Muscle of leg (tissue), 11 donors: ENCODE measurements around the gene BCL11B. TPM values are rescaled to one million over a fixed set of nuclear protein-coding genes. Genes with fewer than 3 reads are reported as not detected.
A peak's percentile ranks its signal among the peaks of the same experiment; 100 is the strongest.

Source experiments
- DNase-seq: peaks from one replicate; pipeline ENCODE4 v3.0.0; 2013
- H3K27ac ChIP-seq: one replicate; pipeline ENCODE4 v1.5.1; 2013; ENCODE audit warnings: mild to moderate bottlenecking, low read length, control low read depth
- H3K27me3 ChIP-seq: one replicate; pipeline ENCODE4 v1.6.1; 2013; ENCODE audit warnings: low read length; ENCODE audit not compliant: control insufficient read depth, insufficient read depth
- H3K36me3 ChIP-seq: one replicate; pipeline ENCODE4 v1.6.1; 2013; ENCODE audit warnings: low read length; ENCODE audit not compliant: control insufficient read depth, insufficient read depth
- H3K4me1 ChIP-seq: one replicate; pipeline ENCODE4 v1.6.1; 2013; ENCODE audit warnings: low read length; ENCODE audit not compliant: control insufficient read depth, insufficient read depth
- H3K4me3 ChIP-seq: one replicate; pipeline ENCODE4 v1.5.1; 2013; ENCODE audit warnings: low read length, control low read depth
- H3K9me3 ChIP-seq: replicated peaks from 2 replicates; pipeline ENCODE4 v1.6.1; 2013; ENCODE audit warnings: low read depth, low read length; ENCODE audit not compliant: control insufficient read depth
- WGBS: methylation state at CpG from one replicate; pipeline ENCODE4 v1.1.5; 2013; ENCODE audit warnings: missing lambda C conversion rate; ENCODE audit not compliant: insufficient coverage; 5-methylcytosine and 5-hydroxymethylcytosine counted together
- polyA plus RNA-seq, 8 donors: library from polyadenylated mRNA; unstranded; fragments of 120-200 nt; gene quantifications; one replicate each; pipeline versions ENCODE4 v1.2.1 to v1.2.3, GENCODE V29; 2013; ENCODE audit warnings: inconsistent platforms in 1 of 8, low replicate concordance in 1 of 8; ENCODE audit not compliant: insufficient read length in 8 of 8, insufficient read depth in 1 of 8
- total RNA-seq: library from RNA; stranded (reverse); fragments of 120-200 nt; gene quantifications from one replicate; pipeline ENCODE4 v1.2.4, GENCODE V29; 2013

Gene BCL11B
- total and polyA plus RNA-seq, 9 donors: 0.89 to 6.3 (median 1.4) TPM

DNA sequence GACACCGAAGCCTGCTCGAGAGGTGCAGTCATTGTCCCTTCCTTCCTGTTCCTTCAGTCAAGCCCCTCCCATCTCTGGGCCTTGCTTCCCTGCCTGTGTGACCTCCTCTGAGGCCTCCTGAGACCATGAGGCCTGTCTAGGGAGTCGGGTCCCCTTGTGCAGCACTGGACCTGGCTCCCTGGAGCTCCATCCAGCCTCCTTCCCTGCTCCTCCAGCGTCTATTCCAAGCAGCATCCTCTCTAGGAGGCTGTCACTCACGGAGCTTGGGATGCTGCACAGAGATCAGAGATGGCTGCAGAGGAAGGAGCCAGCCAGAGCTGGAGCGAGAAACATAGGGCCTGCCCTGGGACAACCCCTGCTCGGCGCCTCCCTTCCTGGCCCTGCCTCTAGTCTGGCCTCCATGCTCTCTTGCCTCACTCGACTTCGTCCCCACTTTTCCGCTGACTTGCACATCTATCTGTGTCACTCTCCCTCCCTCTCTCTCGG is 142.7 kb downstream of the BCL11B start:
- H3K9me3 ChIP-seq: no peaks in the 10 kb centered on the region
- no peak overlapping the region for H3K4me3 ChIP-seq
- no peak for DNase-seq
- H3K4me1 ChIP-seq: peaks cover 34% of the 10 kb centered on the region
- no peaks in the 10 kb centered on the region for H3K36me3 ChIP-seq
- no peak overlapping the region for H3K27ac ChIP-seq
- H3K27me3 ChIP-seq: no peaks in the 10 kb centered on the region
- 51% methylated on average over 9 of the region's 12 CpGs for WGBS

DNA sequence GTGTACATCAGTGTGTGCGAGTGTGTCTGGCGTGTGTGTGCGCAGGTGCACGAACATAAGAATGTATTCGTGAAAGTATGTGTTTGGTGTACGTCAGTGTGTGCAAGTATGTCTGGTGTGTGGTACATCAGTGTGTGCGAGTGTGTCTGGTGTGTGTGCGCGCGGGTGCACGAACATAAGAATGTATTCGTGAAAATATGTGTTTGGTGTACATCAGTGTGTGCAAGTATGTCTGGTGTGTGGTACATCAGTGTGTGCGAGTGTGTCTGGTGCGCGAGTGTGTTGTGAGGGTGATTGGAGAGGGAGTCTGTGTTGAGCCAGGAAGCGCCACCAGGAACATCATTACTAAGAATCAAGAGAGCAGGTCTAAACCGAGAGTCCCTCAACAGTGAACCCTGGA is 143.8 kb downstream of the BCL11B start:
- Histone ChIP-seq H3K9me3 (no peaks in the 10 kb centered on the region), H3K4me3 (no peak overlapping the region), H3K27ac (no peak overlapping the region), H3K36me3 (no peaks in the 10 kb centered on the region), H3K4me1 (peaks cover 26% of the 10 kb centered on the region), H3K27me3 (peaks cover 1% of the 10 kb centered on the region)
- 94% methylated on average over 13 of the region's 17 CpGs for WGBS
- DNase-seq: no peak

DNA sequence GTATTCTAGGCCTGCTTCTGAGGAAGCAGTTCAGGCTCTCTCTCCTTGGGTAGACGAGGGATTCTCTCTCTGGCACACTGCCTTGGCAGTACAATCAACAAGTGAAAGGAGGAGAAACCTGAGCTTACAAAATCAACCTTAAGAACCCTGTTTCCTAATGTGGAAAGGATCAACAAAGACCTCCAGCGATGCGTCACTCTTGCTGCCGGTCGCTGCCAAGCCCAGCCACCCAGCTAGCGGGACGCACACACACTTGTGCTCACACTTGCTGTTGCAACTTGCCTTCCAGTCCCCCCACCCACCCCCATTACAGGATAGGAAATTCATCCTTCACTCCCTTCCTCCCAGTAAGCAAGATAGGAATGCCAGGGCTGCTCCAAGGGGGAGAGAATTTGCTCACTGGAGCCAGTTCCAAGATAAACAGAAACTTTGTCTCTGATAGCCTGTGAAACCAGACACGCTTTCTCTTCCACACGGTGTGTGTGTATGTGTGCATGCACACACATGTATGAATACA is 144.3 kb downstream of the BCL11B start:
- Histone ChIP-seq H3K4me3 (no peak overlapping the region), H3K4me1 (peaks cover 21% of the 10 kb centered on the region), H3K27me3 (peaks cover 3% of the 10 kb centered on the region), H3K9me3 (no peaks in the 10 kb centered on the region), H3K27ac (no peak overlapping the region), H3K36me3 (no peaks in the 10 kb centered on the region)
- WGBS: 77% methylated on average over 3 of the region's 9 CpGs
- peak; percentile 29 for DNase-seq

DNA sequence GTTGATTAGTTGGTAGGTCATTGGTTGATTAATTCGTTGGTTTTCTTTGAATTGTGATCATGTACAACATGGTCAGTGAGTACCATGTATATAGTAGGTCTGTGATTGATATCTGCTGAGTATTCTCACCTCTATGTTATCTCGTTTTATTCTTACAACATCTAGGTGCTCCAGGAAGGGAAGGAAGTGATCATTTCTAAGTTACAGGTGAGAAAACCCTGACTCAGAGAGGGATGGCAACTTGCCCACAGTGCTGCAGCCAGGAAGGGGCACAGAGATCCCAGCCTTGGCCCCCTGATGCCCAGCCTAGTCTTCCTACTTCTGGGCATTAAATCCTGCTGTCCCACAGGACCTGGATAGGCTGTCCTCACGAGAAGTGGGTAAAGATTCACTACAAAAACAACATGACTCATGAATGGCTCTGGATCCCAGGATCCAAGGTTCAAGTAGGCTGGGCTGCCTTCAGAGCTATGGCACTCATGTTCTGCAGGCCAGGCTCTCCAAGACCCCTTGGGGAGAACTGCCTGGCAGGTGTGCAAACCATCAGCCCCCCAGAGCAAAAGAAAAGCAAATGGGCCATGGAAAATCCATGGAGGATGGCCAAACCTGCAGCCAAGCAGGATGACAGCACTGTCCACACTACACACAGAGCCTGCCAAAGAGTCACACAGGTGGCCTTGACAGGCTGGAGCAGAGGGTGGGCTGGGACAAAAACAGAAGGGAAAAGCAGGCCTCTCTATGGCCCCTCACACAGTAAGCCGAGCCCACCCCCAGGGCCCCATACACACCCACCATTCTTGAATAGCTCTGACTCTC is 146.2 kb downstream of the BCL11B start:
- H3K4me1 ChIP-seq: peaks cover 21% of the 10 kb centered on the region
- H3K4me3 ChIP-seq: no peak overlapping the region
- DNase-seq: peak; percentile 29
- H3K27ac ChIP-seq: no peak overlapping the region
- WGBS: 20% methylated on average over 1 of the region's 4 CpGs
- peaks cover 6% of the 10 kb centered on the region for H3K27me3 ChIP-seq
- H3K36me3 ChIP-seq: no peaks in the 10 kb centered on the region
- no peaks in the 10 kb centered on the region for H3K9me3 ChIP-seq

DNA sequence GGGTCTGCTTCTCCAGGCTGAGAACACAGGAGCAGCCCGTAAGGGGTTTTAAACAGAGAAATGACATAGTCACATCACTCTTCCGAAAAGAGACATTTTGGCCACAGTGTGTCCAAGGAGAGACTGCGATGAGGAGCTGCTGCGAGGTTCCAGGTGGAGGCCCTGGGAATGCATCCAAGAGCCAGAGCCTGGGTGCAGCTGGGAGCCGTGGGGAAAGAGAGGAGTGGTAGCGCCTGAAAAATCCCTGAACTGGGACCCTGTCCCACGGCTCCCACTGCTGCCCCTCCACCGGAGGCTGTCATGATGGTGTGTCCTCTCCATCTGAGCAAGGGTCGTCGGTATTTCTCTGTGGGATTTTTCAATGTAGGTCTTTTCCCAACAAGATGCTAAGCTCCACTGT is 146.9 kb downstream of the BCL11B start:
- H3K27me3 ChIP-seq: peaks cover 9% of the 10 kb centered on the region
- H3K27ac ChIP-seq: no peak overlapping the region
- H3K36me3 ChIP-seq: no peaks in the 10 kb centered on the region
- 59% methylated on average over 6 of the region's 10 CpGs for WGBS
- no peak for DNase-seq
- H3K4me1 ChIP-seq: peaks cover 21% of the 10 kb centered on the region
- no peaks in the 10 kb centered on the region for H3K9me3 ChIP-seq
- H3K4me3 ChIP-seq: no peak overlapping the region

DNA sequence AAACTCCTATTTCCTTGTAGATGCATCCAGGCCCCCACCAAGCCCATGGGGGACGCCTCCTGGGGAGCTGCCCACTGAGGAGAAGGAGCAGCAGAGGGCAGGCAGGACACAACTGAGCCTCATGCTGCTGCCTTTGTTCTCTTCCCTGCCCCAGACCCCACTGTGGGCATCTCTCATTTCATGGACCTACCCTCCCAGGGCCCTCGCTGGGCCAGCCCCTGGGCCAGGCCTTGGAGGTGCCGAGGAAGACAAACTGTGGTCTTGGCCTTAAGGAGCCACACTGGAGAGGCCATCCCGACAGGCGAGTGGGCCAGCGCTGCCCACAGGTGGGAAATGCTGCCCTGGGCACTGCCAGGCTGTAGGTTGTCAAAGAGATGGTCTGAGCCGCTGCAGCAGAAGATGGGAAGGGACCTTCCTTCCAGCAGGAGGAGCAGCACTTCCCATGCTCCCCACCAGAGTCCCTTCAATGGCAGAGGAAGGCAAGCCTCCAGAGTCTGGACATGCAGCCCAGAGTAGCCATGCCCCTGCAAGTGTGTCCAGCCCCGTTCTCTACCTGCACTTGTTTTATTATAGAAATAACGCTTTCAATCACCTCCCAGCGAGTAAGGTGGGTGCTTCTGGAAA is 147.4 kb downstream of the BCL11B start:
- Histone ChIP-seq H3K4me1 (peaks cover 21% of the 10 kb centered on the region), H3K4me3 (no peak overlapping the region), H3K36me3 (no peaks in the 10 kb centered on the region), H3K9me3 (no peaks in the 10 kb centered on the region), H3K27me3 (peaks cover 11% of the 10 kb centered on the region), H3K27ac (no peak overlapping the region)
- DNase-seq: no peak
- WGBS: 94% methylated on average over 7 of the region's 10 CpGs

DNA sequence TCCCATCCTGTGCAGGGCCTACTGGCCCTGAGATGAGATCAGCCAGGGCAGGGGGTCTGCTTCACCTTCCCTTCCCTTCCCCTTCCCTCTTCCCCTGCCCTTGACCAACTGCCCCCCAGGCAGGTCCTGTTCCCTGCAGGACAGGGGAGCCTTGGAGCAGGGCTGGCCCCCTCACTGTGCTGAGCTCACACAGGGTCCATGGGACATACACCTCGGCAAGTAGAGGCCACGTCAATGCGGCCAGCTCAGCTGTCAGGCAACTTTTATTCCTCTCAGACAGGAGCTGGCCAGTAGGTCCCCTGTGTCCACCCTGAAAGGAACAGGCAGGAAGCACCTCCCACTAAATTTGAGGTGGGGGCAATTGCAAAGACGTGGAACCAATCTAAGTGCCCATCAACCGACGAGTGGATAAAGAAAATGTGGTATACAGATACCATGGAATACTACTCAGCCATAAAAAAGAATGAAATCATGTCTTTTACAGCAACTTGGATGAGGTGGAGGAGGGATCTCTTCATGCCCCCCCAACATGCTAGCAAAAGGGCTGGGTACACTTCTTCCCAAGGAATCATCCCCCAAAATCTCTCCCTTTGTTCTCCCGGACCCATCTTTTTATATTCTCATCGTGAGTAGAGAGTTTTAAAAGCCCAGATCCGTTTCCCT is 148.7 kb downstream of the BCL11B start:
- Histone ChIP-seq H3K27me3 (peaks cover 23% of the 10 kb centered on the region), H3K27ac (no peak overlapping the region), H3K36me3 (no peaks in the 10 kb centered on the region), H3K4me1 (peaks cover 23% of the 10 kb centered on the region), H3K4me3 (no peak overlapping the region), H3K9me3 (no peaks in the 10 kb centered on the region)
- no peak for DNase-seq
- WGBS: 100% methylated on average over 1 of the region's 9 CpGs

DNA sequence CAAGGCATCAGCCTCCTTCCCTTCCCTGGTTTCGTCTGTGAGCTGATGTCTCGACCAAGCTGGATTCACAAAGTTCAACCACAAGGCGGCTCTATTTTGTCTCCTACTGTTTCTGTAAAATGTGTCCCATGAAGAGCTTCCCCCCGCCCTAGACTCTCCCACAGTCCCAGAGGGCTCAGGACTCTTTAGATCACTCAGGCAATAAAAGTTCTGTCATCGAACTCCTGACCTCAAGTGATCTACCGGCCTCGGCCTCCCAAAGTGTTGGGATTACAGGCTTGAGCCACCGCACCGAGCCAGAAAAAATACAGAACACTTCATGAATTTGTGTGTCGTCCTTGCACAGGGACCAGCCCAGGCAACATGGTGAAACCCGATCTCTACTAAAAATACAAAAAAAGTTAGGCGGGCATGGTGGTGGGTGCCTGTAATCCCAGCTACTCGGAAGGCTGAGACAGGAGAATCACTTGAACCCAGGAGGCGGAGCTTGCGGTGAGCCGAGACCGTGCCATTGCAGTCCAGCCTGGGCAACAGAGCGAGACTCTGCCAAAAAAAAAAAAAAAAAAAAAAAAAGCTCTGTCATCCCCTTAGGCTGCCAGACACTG is 149.4 kb downstream of the BCL11B start:
- Histone ChIP-seq H3K4me1 (peaks cover 24% of the 10 kb centered on the region), H3K27me3 (peaks cover 30% of the 10 kb centered on the region), H3K9me3 (no peaks in the 10 kb centered on the region), H3K27ac (no peak overlapping the region), H3K4me3 (no peak overlapping the region), H3K36me3 (no peaks in the 10 kb centered on the region)
- DNase-seq: no peak
- 50% methylated on average over 13 of the region's 18 CpGs for whole genome bisulfite sequencing

DNA sequence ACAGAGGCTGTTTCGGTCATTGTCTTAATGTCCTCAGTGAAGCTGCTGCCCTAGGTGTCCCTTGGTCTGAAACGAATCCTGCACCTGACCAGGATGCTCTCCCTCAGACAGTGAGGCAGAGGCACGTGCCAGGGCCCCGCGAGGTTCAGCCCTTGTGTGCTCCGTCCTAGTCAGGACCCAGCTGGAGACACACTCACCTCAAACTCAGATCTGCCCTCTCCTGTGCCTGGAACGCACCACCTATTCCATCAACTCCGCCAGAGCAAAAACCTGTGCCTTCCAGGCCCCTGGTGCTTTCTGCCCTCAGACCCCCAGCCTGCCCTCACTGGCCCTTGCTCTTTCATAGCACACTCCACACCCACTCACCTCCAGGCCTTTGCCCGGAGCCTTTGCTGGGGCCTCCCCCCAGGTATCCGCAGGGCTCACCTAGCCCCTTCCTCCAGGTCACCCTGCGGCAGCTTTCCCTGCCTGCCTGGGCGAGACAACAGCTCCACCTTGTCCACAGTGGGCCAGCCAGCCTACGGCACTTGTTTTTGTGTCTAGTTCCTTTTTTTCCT is 150.6 kb downstream of the BCL11B start:
- DNase-seq: no peak
- peaks cover 14% of the 10 kb centered on the region for H3K4me1 ChIP-seq
- 87% methylated on average over 12 of the region's 13 CpGs for WGBS
- no peaks in the 10 kb centered on the region for H3K36me3 ChIP-seq
- H3K27me3 ChIP-seq: peaks cover 31% of the 10 kb centered on the region
- H3K4me3 ChIP-seq: no peak overlapping the region
- H3K9me3 ChIP-seq: no peaks in the 10 kb centered on the region
- H3K27ac ChIP-seq: no peak overlapping the region
